GM12875 (cell line): Measurements from ENCODE around the gene PLXNA3.

ENCODE experiments used
- H3K4me3 ChIP-seq: one replicate; pipeline ENCODE4 v1.5.1; 2011; ENCODE audit warnings: low read depth, low read length, control low read depth
- CTCF ChIP-seq: IDR thresholded peaks from 2 replicates; pipeline ENCODE4 v1.5.1; 2011; ENCODE audit warnings: low read depth, mild to moderate bottlenecking, control low read depth, inconsistent platforms, low read length, moderate library complexity, borderline replicate concordance; ENCODE audit not compliant: insufficient read depth

Gene PLXNA3

GRCh38 chrX:154441564-154441963 lies 16.5 kb upstream of the PLXNA3 start:
- no peak for TF ChIP-seq CTCF
- H3K4me3 ChIP-seq, result no peak overlapping the region

- no peak overlapping the region for H3K4me3 ChIP-seq
- no peak for TF ChIP-seq CTCF
Observed at GRCh38 chrX:154441984-154442707, 15.9 kb upstream of the PLXNA3 start.

- TF ChIP-seq CTCF, result no peak
- peak overlapping the region; percentile 29 for H3K4me3 ChIP-seq
Observed at GRCh38 chrX:154443479-154443910, 14.6 kb upstream of the PLXNA3 start.

GRCh38 chrX:154443992-154444754 lies 13.9 kb upstream of the PLXNA3 start, which contains the start of gene FAM50A:
TSS of gene FAM50A (plus strand) at chrX:154444141. CDS start at chrX:154444236, 95 bp downstream.
- peak within 1 kb of the TSS; percentile 73 for H3K4me3 ChIP-seq
- TF ChIP-seq CTCF, result no peak

GRCh38 chrX:154444755-154445246 lies 13.3 kb upstream of the PLXNA3 start:
- peak overlapping the region; percentile 73 for H3K4me3 ChIP-seq
- TF ChIP-seq CTCF, result no peak

GRCh38 chrX:154445776-154446175 lies 12.3 kb upstream of the PLXNA3 start:
- H3K4me3 ChIP-seq, result no peak overlapping the region

More at GRCh38 chrX:154445776-154446175, 12.3 kb upstream of the PLXNA3 start:
- no peak for TF ChIP-seq CTCF
